ENCODE results near the gene ZNF169. TPM values are rescaled to one million over a fixed set of nuclear protein-coding genes. Genes with fewer than 3 reads are reported as not detected.
"Not testable (repeated sequence)": the region's sequence is repeated elsewhere in the genome, so short reads cannot be mapped to it uniquely, and the experiment has no call there.

Gene ZNF169
- total RNA-seq, 6 experiments from 2014 or later, result 1.1 to 2.2 (median 1.4) TPM

DNA sequence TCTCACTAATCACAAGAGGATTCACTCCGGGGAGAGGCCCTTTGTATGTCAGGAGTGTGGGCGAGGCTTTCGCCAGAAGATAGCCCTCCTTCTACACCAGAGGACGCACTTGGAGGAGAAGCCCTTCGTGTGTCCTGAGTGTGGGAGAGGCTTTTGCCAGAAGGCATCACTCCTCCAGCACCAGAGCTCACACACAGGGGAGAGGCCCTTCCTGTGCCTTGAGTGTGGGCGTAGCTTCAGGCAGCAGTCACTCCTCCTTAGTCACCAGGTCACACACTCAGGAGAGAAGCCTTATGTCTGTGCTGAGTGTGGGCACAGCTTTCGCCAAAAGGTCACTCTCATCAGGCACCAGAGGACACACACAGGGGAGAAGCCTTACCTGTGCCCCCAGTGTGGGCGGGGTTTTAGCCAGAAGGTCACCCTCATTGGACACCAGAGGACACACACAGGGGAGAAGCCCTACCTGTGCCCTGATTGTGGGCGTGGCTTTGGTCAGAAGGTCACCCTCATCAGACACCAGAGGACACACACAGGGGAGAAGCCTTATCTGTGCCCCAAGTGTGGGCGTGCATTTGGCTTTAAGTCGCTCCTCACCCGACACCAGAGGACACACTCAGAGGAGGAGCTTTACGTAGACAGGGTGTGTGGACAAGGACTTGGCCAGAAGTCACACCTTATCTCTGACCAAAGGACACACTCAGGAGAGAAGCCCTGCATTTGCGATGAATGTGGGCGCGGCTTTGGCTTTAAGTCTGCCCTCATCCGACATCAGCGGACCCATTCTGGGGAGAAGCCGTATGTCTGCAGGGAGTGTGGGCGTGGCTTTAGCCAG lies 41.6 kb downstream of the ZNF169 start:
- Histone ChIP-seq H3K27ac (no peak overlapping the region), H3K27me3 (no peaks in the 10 kb centered on the region), H3K4me3 (no peak overlapping the region), H3K4me1 (no peaks in the 10 kb centered on the region), H3K36me3 (peaks cover 0 to under 1% (median 0%) of the 10 kb centered on the region in 4 donors), H3K9me3 (no peaks in the 10 kb centered on the region)
- TF ChIP-seq POLR2A (IDR thresholded peaks at IDR 0.05), result no peak
- TF ChIP-seq, protein P1, sequence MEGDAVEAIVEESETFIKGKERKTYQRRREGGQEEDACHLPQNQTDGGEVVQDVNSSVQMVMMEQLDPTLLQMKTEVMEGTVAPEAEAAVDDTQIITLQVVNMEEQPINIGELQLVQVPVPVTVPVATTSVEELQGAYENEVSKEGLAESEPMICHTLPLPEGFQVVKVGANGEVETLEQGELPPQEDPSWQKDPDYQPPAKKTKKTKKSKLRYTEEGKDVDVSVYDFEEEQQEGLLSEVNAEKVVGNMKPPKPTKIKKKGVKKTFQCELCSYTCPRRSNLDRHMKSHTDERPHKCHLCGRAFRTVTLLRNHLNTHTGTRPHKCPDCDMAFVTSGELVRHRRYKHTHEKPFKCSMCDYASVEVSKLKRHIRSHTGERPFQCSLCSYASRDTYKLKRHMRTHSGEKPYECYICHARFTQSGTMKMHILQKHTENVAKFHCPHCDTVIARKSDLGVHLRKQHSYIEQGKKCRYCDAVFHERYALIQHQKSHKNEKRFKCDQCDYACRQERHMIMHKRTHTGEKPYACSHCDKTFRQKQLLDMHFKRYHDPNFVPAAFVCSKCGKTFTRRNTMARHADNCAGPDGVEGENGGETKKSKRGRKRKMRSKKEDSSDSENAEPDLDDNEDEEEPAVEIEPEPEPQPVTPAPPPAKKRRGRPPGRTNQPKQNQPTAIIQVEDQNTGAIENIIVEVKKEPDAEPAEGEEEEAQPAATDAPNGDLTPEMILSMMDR (IDR thresholded peaks at IDR 0.05), result no peak
- ATAC-seq, result peak in 1 of 4 donors; percentile 38
- intact Hi-C loops (cut with DNase I), result no loop called here
- no peak for DNase-seq
- 85% methylated on average over 4 of the region's 20 CpGs for WGBS (ENCODE audit: insufficient coverage, low coverage, low lambda C conversion rate, missing lambda C conversion rate)

DNA sequence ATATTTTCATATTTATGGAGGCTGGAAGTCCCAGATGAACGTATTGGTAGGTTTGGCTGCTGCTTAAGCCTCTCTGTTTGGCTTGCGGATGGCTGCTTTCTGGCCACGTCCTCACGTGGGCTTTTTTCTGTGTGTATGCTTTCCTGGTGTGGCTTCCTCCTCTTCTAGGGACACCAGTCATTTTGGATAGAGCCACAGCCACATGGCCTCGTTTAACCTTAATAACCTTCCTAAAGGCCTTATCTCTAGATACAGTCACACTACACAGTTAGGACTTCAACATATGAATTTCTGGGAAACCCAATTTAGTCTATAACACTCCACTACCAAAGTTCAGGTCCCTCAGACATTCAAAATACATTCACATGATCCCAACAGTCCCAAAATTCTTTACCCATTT lies 42.5 kb downstream of the ZNF169 start:
- 82% methylated on average over 5 of the region's 5 CpGs for WGBS (ENCODE audit: insufficient coverage, low coverage, low lambda C conversion rate, missing lambda C conversion rate)
- ATAC-seq, result no peak
- no peaks in the 10 kb centered on the region for H3K4me1 ChIP-seq

DNA sequence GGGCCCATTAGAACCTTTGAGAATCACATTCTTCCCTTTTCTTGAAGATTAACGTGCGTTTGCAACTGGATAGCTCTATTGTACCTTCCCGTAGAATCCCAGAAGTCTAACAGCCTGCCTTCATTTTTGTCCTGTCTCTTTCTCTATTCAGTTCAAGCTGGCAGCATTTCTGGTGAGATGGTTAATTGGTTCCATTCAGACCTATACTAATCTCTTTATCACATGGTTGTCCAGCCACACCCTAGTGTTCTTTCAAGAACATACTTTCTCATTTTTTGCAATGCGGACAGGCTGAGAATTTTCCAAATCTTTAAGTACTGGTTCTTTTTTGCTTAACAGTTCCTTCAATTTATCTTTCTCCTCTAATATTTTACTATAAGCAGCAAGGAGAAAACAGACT lies 43.3 kb downstream of the ZNF169 start:
- no peak overlapping the region for H3K4me3 ChIP-seq
- no peaks in the 10 kb centered on the region for H3K4me1 ChIP-seq
- WGBS (ENCODE audit: insufficient coverage, low coverage, low lambda C conversion rate, missing lambda C conversion rate), result 96% methylated on average over 3 of the region's 4 CpGs
- no peaks in the 10 kb centered on the region for H3K36me3 ChIP-seq
- H3K27me3 ChIP-seq, result no peaks in the 10 kb centered on the region
- intact Hi-C loops (cut with DNase I), result no loop called here
- ATAC-seq (no peak), DNase-seq (no peak)
- TF ChIP-seq POLR2A (IDR thresholded peaks at IDR 0.05), result no peak
- TF ChIP-seq, protein P1 (IDR thresholded peaks at IDR 0.05), result no peak
- H3K27ac ChIP-seq, result no peak overlapping the region
- H3K9me3 ChIP-seq, result no peaks in the 10 kb centered on the region

More for the DNA sequence above, 42.5 kb downstream of the ZNF169 start:
- H3K4me3 ChIP-seq, result no peak overlapping the region
- TF ChIP-seq, protein P1 (IDR thresholded peaks at IDR 0.05), result no peak
- TF ChIP-seq POLR2A (IDR thresholded peaks at IDR 0.05), result no peak
- H3K36me3 ChIP-seq, result no peaks in the 10 kb centered on the region
- no peak overlapping the region for H3K27ac ChIP-seq
- H3K9me3 ChIP-seq, result no peaks in the 10 kb centered on the region
- intact Hi-C loops (cut with DNase I), result no loop called here
- no peaks in the 10 kb centered on the region for H3K27me3 ChIP-seq
- no peak for DNase-seq

DNA sequence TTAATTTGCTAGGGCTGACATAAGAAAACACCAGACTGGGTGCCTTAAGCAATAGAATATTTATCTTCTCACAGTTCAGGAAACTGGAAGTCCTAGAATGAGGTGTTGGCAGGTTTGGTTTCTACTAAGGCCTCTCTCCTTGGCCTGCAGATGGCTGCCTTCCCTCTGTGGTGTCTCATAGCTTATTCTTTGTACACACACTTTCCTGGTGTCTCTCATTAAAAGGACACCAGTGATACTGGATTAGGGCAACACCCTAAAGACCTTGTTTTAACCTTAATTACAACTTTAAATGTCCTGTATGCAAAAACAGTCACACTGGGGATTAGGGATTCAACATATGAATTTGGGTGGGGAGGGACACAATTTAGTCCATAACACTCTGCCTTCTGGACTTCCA lies 44.2 kb downstream of the ZNF169 start:
- no peaks in the 10 kb centered on the region for H3K27me3 ChIP-seq
- no peaks in the 10 kb centered on the region for H3K4me1 ChIP-seq
- H3K36me3 ChIP-seq, result no peaks in the 10 kb centered on the region
- intact Hi-C loops (cut with DNase I), result no loop called here
- no peaks in the 10 kb centered on the region for H3K9me3 ChIP-seq
- no peak for ATAC-seq
- TF ChIP-seq POLR2A (IDR thresholded peaks at IDR 0.05), result no peak
- TF ChIP-seq, protein P1 (IDR thresholded peaks at IDR 0.05), result no peak
- no peak overlapping the region for H3K27ac ChIP-seq
- DNase-seq, result no peak
- H3K4me3 ChIP-seq, result no peak overlapping the region

DNA sequence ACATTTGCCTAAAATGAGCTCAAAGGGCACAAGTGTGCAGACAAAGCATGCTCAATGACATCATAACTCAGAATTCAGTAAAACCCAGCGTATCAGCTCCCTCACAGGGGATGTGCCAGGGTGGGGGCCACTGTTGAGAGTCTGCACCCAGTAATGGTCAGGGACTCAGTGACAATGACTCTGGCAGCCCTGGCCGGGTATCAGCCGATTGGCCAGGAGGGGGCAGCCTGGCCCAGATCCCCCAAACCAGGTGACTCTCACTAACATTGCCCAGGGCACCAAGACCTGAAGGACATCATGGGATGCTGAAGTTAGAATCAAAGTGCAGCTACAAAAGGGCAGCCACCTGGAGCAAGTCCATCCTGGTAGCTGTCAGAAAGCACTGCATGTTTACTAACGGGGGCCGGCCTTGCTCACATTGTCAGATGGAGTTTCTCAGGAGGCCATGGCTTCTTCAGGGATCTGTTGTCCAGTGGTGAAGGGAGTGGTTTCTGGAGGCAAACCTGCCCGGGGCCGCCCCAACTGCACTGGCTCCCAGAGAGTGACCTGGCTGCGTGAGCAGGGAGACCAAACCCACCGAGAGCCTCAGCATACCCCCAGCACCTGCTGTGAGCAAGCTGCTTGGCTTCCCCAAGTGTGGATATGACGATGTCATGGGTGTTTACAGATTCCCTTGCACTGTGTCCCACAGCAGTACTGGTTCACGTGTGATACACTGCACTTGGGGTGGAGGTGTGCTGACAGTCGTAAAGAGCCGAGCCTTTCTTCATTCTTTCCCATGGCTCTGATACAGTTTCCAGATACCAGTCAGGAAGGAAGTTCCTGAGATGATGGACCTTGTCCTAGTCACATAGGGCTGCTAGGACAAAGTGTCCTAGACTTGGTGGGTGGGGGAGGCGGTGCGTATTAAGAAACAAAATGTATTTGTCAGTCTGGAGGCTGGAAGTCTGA lies 56.2 kb downstream of the ZNF169 start:
- ATAC-seq, result peak; percentile 44 to 56 (median 46)
- H3K9me3 ChIP-seq; H3K27ac ChIP-seq; DNase-seq; H3K27me3 ChIP-seq; H3K36me3 ChIP-seq; H3K4me1 ChIP-seq; H3K4me3 ChIP-seq; intact Hi-C loops (cut with DNase I): not testable (repeated sequence)
- WGBS (ENCODE audit: insufficient coverage, low coverage, low lambda C conversion rate, missing lambda C conversion rate), result no CpG with 5 or more reads among the region's 15 CpGs

DNA sequence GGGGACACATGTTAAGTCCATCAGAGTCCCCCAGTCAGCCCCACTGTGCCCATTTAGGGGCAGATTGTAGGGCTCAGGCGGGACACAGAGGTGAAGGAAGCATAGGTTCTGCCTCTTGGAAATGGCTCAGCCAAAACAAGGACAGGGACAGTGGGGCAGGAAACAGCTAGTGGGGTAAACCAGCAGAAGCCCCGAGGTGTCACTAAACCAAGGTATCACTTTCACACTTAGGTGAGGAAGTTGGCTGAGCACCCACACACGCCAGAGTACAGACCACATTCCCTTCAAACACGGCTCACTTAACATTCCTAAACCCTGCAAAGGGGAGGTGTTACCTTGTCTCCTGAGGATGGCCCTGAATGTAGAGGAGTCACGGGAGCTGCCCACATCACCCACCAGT lies 57.1 kb downstream of the ZNF169 start:
- DNase-seq; H3K36me3 ChIP-seq; H3K4me1 ChIP-seq; H3K27me3 ChIP-seq; ATAC-seq; H3K9me3 ChIP-seq; H3K4me3 ChIP-seq; intact Hi-C loops (cut with DNase I); H3K27ac ChIP-seq: not testable (repeated sequence)
- no CpG with 5 or more reads among the region's 5 CpGs for WGBS (ENCODE audit: insufficient coverage, low coverage, low lambda C conversion rate, missing lambda C conversion rate)

DNA sequence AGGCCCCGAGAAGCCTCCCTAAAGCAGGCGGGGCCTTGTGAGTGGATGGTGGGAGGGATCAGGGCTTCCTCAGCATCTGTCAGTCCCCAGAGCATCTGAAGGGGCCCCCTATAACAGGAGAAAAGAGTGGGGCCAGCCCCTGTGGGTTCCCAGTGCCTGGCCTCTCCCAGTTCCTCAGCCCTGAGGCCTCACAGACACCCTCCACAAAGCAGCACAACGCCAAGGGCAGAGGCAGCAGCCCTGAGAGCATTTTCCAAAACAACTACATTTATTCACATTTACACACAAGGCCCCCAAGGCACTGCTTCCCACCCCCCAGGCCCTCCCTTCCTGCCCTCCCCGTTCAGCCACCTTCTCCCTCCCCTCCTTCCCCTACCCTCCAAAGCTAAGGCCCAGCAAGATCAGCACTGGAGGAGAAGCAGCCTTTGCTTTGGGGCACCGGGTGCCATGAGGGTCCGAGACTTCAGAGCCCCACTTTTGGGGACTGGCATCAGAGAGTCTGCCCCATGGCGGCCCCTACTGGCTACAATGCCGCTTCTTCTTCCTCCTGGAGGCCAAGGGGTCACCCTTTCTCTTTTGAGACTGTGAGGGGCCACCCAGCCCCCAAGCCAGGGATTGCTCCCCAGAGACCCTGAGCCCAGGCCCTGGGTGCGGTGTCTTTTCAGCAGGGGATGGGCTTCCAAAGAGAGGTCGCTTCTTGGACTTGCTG lies 59.0 kb downstream of the ZNF169 start:
- H3K9me3 ChIP-seq; H3K36me3 ChIP-seq; H3K27ac ChIP-seq; intact Hi-C loops (cut with DNase I); ATAC-seq; H3K27me3 ChIP-seq; H3K4me3 ChIP-seq; DNase-seq; H3K4me1 ChIP-seq: not testable (repeated sequence)
- no CpG with 5 or more reads among the region's 10 CpGs for WGBS (ENCODE audit: insufficient coverage, low coverage, low lambda C conversion rate, missing lambda C conversion rate)

All from right lobe of liver (tissue), 6 donors.